PFSK-1 (cell line): Measurements from ENCODE around the gene ATP10A.

ENCODE experiments used
- FOXP2 ChIP-seq: optimal IDR thresholded peaks from 2 replicates; pipeline ENCODE3; 2011; ENCODE audit warnings: borderline replicate concordance, control low read depth, inconsistent platforms; ENCODE audit not compliant: insufficient read depth; ENCODE audit errors: extremely low read length, extremely low read depth
- POLR2AphosphoS5 ChIP-seq: IDR thresholded peaks from 2 replicates; pipeline ENCODE4 v1.6.1; 2012; ENCODE audit warnings: low read depth, mild to moderate bottlenecking, control low read depth, low read length, moderate library complexity
- REST ChIP-seq, 2 experiments: IDR thresholded peaks; 2 replicates each; pipeline versions ENCODE4 v1.6.1 to v1.8.0; 2011 to 2012; ENCODE audit warnings: low read depth in 2 of 2, low read length in 2 of 2, control low read depth in 1 of 2, inconsistent platforms in 1 of 2, mild to moderate bottlenecking in 1 of 2, moderate library complexity in 1 of 2; ENCODE audit not compliant: insufficient read depth in 1 of 2
- SIN3A ChIP-seq: IDR thresholded peaks from 2 replicates; pipeline ENCODE4 v1.6.1; 2012; ENCODE audit warnings: mild to moderate bottlenecking, low read length, moderate library complexity, borderline replicate concordance; ENCODE audit not compliant: insufficient read depth
- TAF1 ChIP-seq: IDR thresholded peaks from 2 replicates; pipeline ENCODE4 v1.6.1; 2012; ENCODE audit warnings: low read length, control low read depth, borderline replicate concordance; ENCODE audit not compliant: insufficient read depth

Gene ATP10A

DNA sequence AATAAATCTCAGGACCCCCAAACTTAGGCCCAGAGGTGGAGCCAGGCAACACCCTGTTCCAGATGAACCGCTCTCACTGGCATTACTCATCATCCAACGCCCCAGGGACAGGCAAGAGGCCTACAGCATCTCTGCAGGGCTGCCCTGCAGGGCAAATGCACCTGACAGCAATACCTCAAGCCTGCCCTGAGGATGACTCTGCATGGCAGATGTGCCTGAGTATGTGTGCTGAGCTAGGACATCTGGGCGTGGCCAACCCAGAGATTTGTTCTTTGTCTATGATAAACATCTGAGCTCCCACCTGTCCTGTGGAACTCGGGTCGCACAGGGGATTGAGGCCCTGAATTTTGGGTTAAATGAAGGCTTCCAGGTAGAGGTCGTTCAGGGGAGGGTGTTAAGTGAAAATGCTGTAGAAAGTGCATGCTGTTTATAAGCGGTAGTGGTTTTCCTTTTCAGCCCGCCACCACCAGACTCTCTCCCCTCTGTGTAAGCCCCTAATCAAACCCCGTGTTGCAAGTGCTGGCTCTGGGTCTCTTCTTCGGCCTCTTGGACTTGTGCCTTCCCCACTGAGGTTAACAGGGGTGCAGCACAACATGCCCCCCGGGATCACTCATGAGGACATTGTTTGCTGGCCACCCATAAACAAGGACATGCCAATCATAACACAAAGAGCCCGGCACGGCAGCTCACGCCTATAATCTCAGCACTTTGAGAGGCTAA is 92.3 kb downstream of the ATP10A start:
- no peak for TF ChIP-seq POLR2AphosphoS5
- TF ChIP-seq TAF1 = no peak
- no peak for TF ChIP-seq REST (IDR thresholded peaks at IDR 0.05; ENCODE audit: insufficient read depth in 1 of 2, low read depth in 2 of 2, low read length in 2 of 2)
- TF ChIP-seq SIN3A = no peak
- no peak for TF ChIP-seq FOXP2

- TF ChIP-seq FOXP2 (no peak), SIN3A (no peak), REST (IDR thresholded peaks at IDR 0.05; ENCODE audit: insufficient read depth in 1 of 2, low read depth in 2 of 2, low read length in 2 of 2) (no peak), TAF1 (no peak), POLR2AphosphoS5 (no peak)
Observed at GRCh38 chr15:25770031-25770430, 93.1 kb downstream of the ATP10A start.

GRCh38 chr15:25768271-25768670 is 94.9 kb downstream of the ATP10A start:
- TF ChIP-seq REST (IDR thresholded peaks at IDR 0.05; ENCODE audit: insufficient read depth in 1 of 2, low read depth in 2 of 2, low read length in 2 of 2) (no peak), FOXP2 (no peak), TAF1 (no peak), POLR2AphosphoS5 (no peak)

DNA sequence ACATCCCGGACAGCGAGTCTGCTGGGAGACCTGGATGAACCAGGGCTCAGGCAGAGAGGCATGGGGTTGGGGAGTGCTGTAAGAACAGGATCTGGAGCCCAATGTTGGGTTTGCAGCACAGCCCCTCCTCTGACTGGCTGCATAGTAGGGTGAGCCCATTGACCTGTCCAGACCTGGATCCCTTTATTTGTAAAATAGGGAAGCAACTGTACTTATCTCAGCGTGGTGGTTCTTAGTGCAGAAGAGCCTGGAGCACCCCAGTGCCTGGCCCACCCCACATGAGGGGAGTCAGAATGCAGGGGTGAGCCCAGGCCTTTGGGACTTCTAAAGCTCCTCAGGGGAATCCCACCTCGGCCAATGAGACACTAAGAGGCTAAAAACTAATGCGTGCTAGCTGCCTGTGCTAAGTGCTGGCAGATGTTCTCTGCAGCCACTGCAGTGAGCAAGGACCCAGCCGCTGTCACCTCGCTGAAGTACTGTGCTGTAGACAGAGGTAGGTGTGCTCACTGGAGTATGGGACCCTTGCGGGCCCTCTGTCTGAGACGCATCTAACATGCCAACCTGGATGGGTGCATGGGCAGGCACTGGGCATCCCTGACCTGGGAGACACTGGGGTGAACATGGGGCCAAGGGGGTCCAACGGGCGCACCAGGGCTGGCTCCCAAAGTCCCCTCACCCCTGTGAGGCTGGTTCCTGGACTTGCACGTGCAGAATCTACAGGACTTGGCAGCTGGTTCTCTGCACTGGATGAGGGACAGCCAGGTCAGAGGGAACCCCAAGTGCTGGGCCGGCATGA is 95.6 kb downstream of the ATP10A start:
- TF ChIP-seq POLR2AphosphoS5 = no peak
- TF ChIP-seq FOXP2 = no peak
- TF ChIP-seq TAF1 = no peak
- no peak for TF ChIP-seq REST (IDR thresholded peaks at IDR 0.05; ENCODE audit: insufficient read depth in 1 of 2, low read depth in 2 of 2, low read length in 2 of 2)
- TF ChIP-seq SIN3A = no peak
